ENCODE data around the gene CTNNBIP1. TPM values are rescaled to one million over a fixed set of nuclear protein-coding genes. Genes with fewer than 3 reads are reported as not detected.

The CTNNBIP1 gene
- total and polyA plus RNA-seq, 2 of the 8 experiments (the other 6 are each of a cell fraction or from before 2014, with no cell fraction given), result 40.9 to 46.6 TPM

GRCh38 chr1:9873385-9873784 is 36.7 kb downstream of the CTNNBIP1 start (continued):
- no peak for TF ChIP-seq CHD7 (IDR thresholded peaks at IDR 0.05; ENCODE audit: insufficient replicate concordance, low read length)
